A673 (cell line): Measurements from ENCODE around the gene CFAP46. TPM values are rescaled to one million over a fixed set of nuclear protein-coding genes. Genes with fewer than 3 reads are reported as not detected.

Experiments used
- BruUV-seq: library from RNA; stranded (reverse); fragments of 400-500 nt; replicated peaks from 2 replicates; lab custom pipeline; 2021; lab: Mats Ljungman, UMichigan
- CTCF ChIA-PET: fragments of 300-600 bp; sonication (Branson Sonifier 250); formaldehyde crosslinking; loops from one replicate; lab custom pipeline; 2022; ENCODE audit warnings: antibody characterized with exemption; lab: Charles Lee
- POLR2A ChIA-PET: fragments of 300-600 bp; sonication (Branson Sonifier 250); formaldehyde crosslinking; loops from one replicate; lab custom pipeline; 2022; ENCODE audit warnings: antibody characterized with exemption; ENCODE audit not compliant: low non-redundant PET; lab: Charles Lee
- DNase-seq: peaks from one replicate; pipeline ENCODE4 v3.0.0-alpha.2; 2015; ENCODE audit warnings: low spot score
- H3K27ac ChIP-seq: fragments of 200-600 bp; sonication (generic); 2 replicates; pipeline ENCODE4 v1.5.1; 2016; ENCODE audit warnings: mixed run types, low read depth, mild to moderate bottlenecking, mixed read lengths, antibody characterized with exemption, low read length; ENCODE audit not compliant: poor library complexity, severe bottlenecking
- H3K27me3 ChIP-seq: fragments of 200-600 bp; sonication (generic); replicated peaks from 2 replicates; pipeline ENCODE4 v1.6.1; 2017; ENCODE audit warnings: mixed run types, low read depth, mild to moderate bottlenecking, mixed read lengths, antibody characterized with exemption, low read length; ENCODE audit not compliant: insufficient read depth, poor library complexity
- H3K36me3 ChIP-seq: fragments of 200-600 bp; sonication (generic); 2 replicates; pipeline ENCODE4 v1.6.1; 2016; ENCODE audit warnings: mixed run types, mild to moderate bottlenecking, mixed read lengths, antibody characterized with exemption, low read length; ENCODE audit not compliant: insufficient read depth, poor library complexity, severe bottlenecking
- H3K4me1 ChIP-seq: fragments of 200-600 bp; sonication (generic); 2 replicates; pipeline ENCODE4 v1.6.1; 2017; ENCODE audit warnings: mixed run types, mild to moderate bottlenecking, mixed read lengths, antibody characterized with exemption, low read length; ENCODE audit not compliant: insufficient read depth, poor library complexity, severe bottlenecking
- H3K4me3 ChIP-seq: fragments of 200-600 bp; sonication (generic); 2 replicates; pipeline ENCODE4 v1.5.1; 2016; ENCODE audit warnings: low read depth, mixed run types, mild to moderate bottlenecking, mixed read lengths, low read length; ENCODE audit not compliant: poor library complexity, severe bottlenecking
- H3K9me3 ChIP-seq: fragments of 200-600 bp; sonication (generic); 2 replicates; pipeline ENCODE4 v1.6.1; 2016; ENCODE audit warnings: mixed run types, low read depth, mild to moderate bottlenecking, mixed read lengths, antibody characterized with exemption, low read length; ENCODE audit not compliant: poor library complexity, severe bottlenecking
- CTCF ChIP-seq: fragments of 300-800, 200-600 bp; sonication (generic); conservative IDR thresholded peaks from 2 replicates; pipeline ENCODE4 v1.5.1; 2017; ENCODE audit warnings: low read depth, mild to moderate bottlenecking, antibody characterized with exemption, low read length, moderate library complexity, mixed read lengths
- EZH2 ChIP-seq: fragments of 200-600 bp; sonication (generic); IDR thresholded peaks from 2 replicates; pipeline ENCODE4 v1.6.1; 2017; ENCODE audit warnings: borderline replicate concordance, low read depth, mild to moderate bottlenecking, mixed read lengths, antibody characterized with exemption, low read length; ENCODE audit not compliant: poor library complexity, severe bottlenecking
- intact Hi-C: fragments of 100-400 bp; cut with micrococcal nuclease; formaldehyde crosslinking; loops from one replicate; pipeline ENCODE4 v1.10.0; 2022; ENCODE audit not compliant: unreplicated experiment
- total RNA-seq: library from RNA; stranded (reverse); gene quantifications from 2 replicates; pipeline ENCODE4 v1.2.3, GENCODE V29; 2021

Gene CFAP46
- total RNA-seq, 1 experiment from 2014 or later, result 1.9 TPM

DNA sequence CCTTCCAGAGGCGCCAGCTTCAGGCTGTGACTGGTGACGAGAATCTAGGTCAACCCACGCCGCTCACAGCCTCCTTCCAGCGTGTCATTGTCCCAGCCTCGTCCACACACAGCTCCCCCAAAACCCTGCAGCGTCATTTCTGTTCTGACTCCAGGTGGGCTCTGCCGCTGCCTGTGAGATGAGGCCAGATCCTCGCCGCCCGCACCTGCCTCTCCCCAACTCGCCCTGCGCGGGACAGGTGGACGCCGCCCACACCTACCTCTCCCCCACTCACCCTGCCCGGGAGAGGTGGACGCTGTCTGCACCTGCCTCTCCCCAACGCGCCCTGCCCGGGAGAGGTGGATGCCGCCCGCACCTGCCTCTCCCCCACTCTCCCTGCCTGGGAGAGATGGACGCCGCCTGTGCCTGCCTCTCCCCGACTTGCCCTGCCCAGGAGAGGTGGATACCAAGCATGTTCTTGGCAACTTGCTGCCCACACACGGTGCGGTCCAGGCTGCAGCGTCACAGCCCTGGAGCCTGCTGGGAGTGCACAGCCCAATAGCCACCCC is 32.0 kb upstream of the CFAP46 start:
- peaks cover 52% of the 10 kb centered on the region for H3K27me3 ChIP-seq
- no peak for DNase-seq
- no peaks in the 10 kb centered on the region for H3K4me1 ChIP-seq
- intact Hi-C loops, result no loop called here
- no TSS peak for BruUV-seq
- H3K36me3 ChIP-seq, result no peaks in the 10 kb centered on the region
- H3K4me3 ChIP-seq, result no peak overlapping the region
- H3K9me3 ChIP-seq, result no peaks in the 10 kb centered on the region
- H3K27ac ChIP-seq, result no peak overlapping the region
- ChIA-PET POLR2A (no interaction called here), CTCF (no interaction called here)
- TF ChIP-seq CTCF, result no peak
- TF ChIP-seq EZH2, result no peak

DNA sequence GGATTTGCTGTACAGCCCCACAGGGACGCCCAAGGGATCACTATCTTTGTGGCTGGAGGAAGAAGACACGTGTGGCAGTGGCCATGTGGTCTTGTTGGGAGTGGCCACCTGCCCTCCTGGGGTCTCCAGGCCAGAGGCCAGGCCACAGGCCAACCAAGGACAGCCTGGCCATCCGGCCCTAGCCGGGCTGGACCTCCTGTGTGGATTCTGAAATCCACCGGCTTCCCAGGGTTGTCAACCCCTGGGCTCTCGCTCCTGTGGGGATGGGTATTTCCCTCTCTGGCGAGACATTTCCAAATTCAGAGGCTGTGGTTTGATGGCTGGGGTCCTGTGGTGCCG is 31.5 kb upstream of the CFAP46 start:
- Histone ChIP-seq H3K4me3 (no peak overlapping the region), H3K9me3 (no peaks in the 10 kb centered on the region), H3K27me3 (peaks cover 56% of the 10 kb centered on the region), H3K36me3 (no peaks in the 10 kb centered on the region), H3K4me1 (no peaks in the 10 kb centered on the region), H3K27ac (no peak overlapping the region)
- CTCF ChIA-PET, result no interaction called here
- intact Hi-C loops, result no loop called here
- BruUV-seq, result no TSS peak
- POLR2A ChIA-PET, result no interaction called here
- DNase-seq, result no peak
- no peak for TF ChIP-seq CTCF
- TF ChIP-seq EZH2, result no peak

DNA sequence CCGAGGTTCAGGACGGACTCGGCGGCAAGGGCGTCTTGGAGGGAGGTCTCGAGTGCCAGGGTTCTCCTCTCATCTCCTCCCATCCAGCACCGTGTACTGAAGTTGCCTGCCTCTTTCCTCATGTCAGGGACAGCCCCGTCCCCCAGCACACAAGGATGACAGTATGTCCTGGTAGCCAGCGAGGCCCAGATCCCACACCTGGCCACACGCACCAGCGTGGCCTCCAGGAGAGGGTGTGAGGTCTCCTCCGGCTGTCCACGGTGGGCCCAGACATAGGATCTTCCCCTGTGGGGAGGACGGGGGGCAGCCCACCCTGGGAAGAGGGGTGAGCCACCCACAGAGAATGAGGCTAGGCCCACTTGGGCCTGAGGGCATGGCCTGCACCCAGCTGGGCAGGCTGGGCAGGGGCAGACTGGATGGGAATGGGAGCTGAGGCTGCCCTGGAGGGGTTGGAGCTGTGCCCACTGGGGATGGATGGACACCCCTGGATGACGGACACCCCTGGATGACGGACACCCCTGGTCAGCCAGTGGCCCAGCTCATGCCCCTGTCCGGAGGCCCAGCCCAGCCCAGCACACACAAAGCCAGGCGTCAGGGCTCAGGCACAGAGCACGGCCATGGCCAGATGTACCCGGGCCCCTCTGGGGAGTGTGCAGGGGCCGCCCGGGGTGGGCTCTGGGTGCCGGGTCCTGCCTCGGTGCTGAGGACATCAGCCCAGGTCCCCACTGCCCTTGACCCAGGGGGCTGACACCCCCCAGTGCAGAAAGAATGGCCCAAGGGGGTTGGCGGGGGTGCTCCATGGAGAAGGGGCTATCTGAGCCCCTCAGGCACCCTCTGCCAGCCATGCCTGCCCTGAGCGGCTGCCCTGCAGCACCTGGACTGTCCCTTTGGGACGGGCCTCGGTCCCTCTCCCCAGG is 30.9 kb upstream of the CFAP46 start:
- Histone ChIP-seq H3K36me3 (no peaks in the 10 kb centered on the region), H3K27ac (no peak overlapping the region), H3K4me3 (no peak overlapping the region), H3K4me1 (no peaks in the 10 kb centered on the region), H3K9me3 (no peaks in the 10 kb centered on the region), H3K27me3 (peaks cover 60% of the 10 kb centered on the region)
- BruUV-seq, result no TSS peak
- intact Hi-C loops, result no loop called here
- DNase-seq, result no peak
- TF ChIP-seq EZH2, result no peak
- no peak for TF ChIP-seq CTCF
- ChIA-PET CTCF (no interaction called here), POLR2A (no interaction called here)
